ENCODE measurements around the gene SNX5.
"Not testable (repeated sequence)": the region's sequence is repeated elsewhere in the genome, so short reads cannot be mapped to it uniquely, and the experiment has no call there.

SNX5 gene

GRCh38 chr20:17969278-17969883, 787 bp upstream of the SNX5 start:
- no peak for DNase-seq
- Mint-ChIP-seq H3K9me3 (no peaks in the 10 kb centered on the region), H3K27me3 (no peaks in the 10 kb centered on the region), H3K4me1 (peaks cover 57% of the 10 kb centered on the region), H3K27ac (peak overlapping the region; percentile 99), H3K4me3 (peak overlapping the region; percentile 89 to 93)
- ATAC-seq = peak; percentile 32

GRCh38 chr20:17967521-17968365, 851 bp downstream of the SNX5 start:
- H3K4me3 Mint-ChIP-seq = peak overlapping the region; percentile 89 to 93
- ATAC-seq = no peak

GRCh38 chr20:17966432-17967310, 1.9 kb downstream of the SNX5 start:
- no peaks in the 10 kb centered on the region for H3K27me3 Mint-ChIP-seq
- ATAC-seq (no peak), DNase-seq (no peak)
- peaks cover 61% of the 10 kb centered on the region for H3K4me1 Mint-ChIP-seq
- H3K4me3 Mint-ChIP-seq = peak overlapping the region; percentile 89 to 93
- H3K27ac Mint-ChIP-seq = peak overlapping the region; percentile 95 to 99
- no peaks in the 10 kb centered on the region for H3K9me3 Mint-ChIP-seq

More at GRCh38 chr20:17967521-17968365, 851 bp downstream of the SNX5 start:
- DNase-seq = peak in 1 of 2 donors; percentile 17
- Mint-ChIP-seq H3K27ac (peak overlapping the region; percentile 95 to 99), H3K9me3 (no peaks in the 10 kb centered on the region), H3K4me1 (peaks cover 61% of the 10 kb centered on the region), H3K27me3 (no peaks in the 10 kb centered on the region)

- Mint-ChIP-seq H3K27me3 (no peaks in the 10 kb centered on the region), H3K4me1 (peaks cover 65% of the 10 kb centered on the region)
Observed at GRCh38 chr20:17965042-17965697, 3.4 kb downstream of the SNX5 start.

GRCh38 chr20:17964632-17965031, 4.0 kb downstream of the SNX5 start:
- Mint-ChIP-seq H3K4me3 (peak overlapping the region; percentile 89 to 93), H3K9me3 (no peaks in the 10 kb centered on the region), H3K4me1 (peaks cover 70% of the 10 kb centered on the region), H3K27me3 (no peaks in the 10 kb centered on the region), H3K27ac (peak overlapping the region in 1 of 2 donors; percentile 36)
- no peak for DNase-seq
- ATAC-seq = no peak

More at GRCh38 chr20:17965042-17965697, 3.4 kb downstream of the SNX5 start:
- no peak for DNase-seq
- H3K4me3 Mint-ChIP-seq = peak overlapping the region; percentile 89 to 93
- ATAC-seq = no peak
- H3K9me3 Mint-ChIP-seq = no peaks in the 10 kb centered on the region
- peak overlapping the region; percentile 89 to 99 for H3K27ac Mint-ChIP-seq

GRCh38 chr20:17964073-17964472, 4.5 kb downstream of the SNX5 start:
- Mint-ChIP-seq H3K9me3 (no peaks in the 10 kb centered on the region), H3K4me3 (peak overlapping the region; percentile 89 to 93), H3K27me3 (no peaks in the 10 kb centered on the region), H3K4me1 (peaks cover 76% of the 10 kb centered on the region), H3K27ac (peak overlapping the region in 1 of 2 donors; percentile 12)
- DNase-seq = no peak
- no peak for ATAC-seq

- H3K27me3 Mint-ChIP-seq = no peaks in the 10 kb centered on the region
- no peak for ATAC-seq
Observed at GRCh38 chr20:17963114-17963897, 5.3 kb downstream of the SNX5 start.

GRCh38 chr20:17961587-17961940, 7.0 kb downstream of the SNX5 start:
- Mint-ChIP-seq H3K27ac (no peak overlapping the region), H3K4me3 (peak overlapping the region; percentile 29 to 51), H3K4me1 (peaks cover 89% of the 10 kb centered on the region), H3K9me3 (no peaks in the 10 kb centered on the region), H3K27me3 (no peaks in the 10 kb centered on the region)
- DNase-seq (no peak), ATAC-seq (no peak)

More at GRCh38 chr20:17963114-17963897, 5.3 kb downstream of the SNX5 start:
- peak overlapping the region; percentile 79 to 89 for H3K4me3 Mint-ChIP-seq
- DNase-seq = no peak
- no peaks in the 10 kb centered on the region for H3K9me3 Mint-ChIP-seq
- peaks cover 83% of the 10 kb centered on the region for H3K4me1 Mint-ChIP-seq
- H3K27ac Mint-ChIP-seq = peak overlapping the region in 1 of 2 donors; percentile 95

GRCh38 chr20:17960927-17961586, 7.5 kb downstream of the SNX5 start:
- peak overlapping the region; percentile 29 to 51 for H3K4me3 Mint-ChIP-seq
- ATAC-seq (peak; percentile 29), DNase-seq (no peak)
- H3K4me1 Mint-ChIP-seq = peaks cover 88% of the 10 kb centered on the region
- peak overlapping the region; percentile 40 to 56 for H3K27ac Mint-ChIP-seq
- no peaks in the 10 kb centered on the region for H3K27me3 Mint-ChIP-seq
- no peaks in the 10 kb centered on the region for H3K9me3 Mint-ChIP-seq

- H3K9me3 Mint-ChIP-seq, DNase-seq, H3K27me3 Mint-ChIP-seq, ATAC-seq: not testable (repeated sequence)
- Mint-ChIP-seq H3K27ac (peak overlapping the region; percentile 40 to 67), H3K4me3 (peak overlapping the region; percentile 26 to 29), H3K4me1 (peaks cover 87% of the 10 kb centered on the region)
Observed at GRCh38 chr20:17960400-17960885, 8.2 kb downstream of the SNX5 start.

- Mint-ChIP-seq H3K27ac (peak overlapping the region in 1 of 2 donors; percentile 6), H3K4me3 (peak overlapping the region; percentile 10 to 53), H3K9me3 (no peaks in the 10 kb centered on the region), H3K27me3 (no peaks in the 10 kb centered on the region), H3K4me1 (peaks cover 84% of the 10 kb centered on the region)
- DNase-seq (no peak), ATAC-seq (peak; percentile 75)
Observed at GRCh38 chr20:17959257-17959627, 9.4 kb downstream of the SNX5 start.

- no peak overlapping the region for H3K27ac Mint-ChIP-seq
- peaks cover 83% of the 10 kb centered on the region for H3K4me1 Mint-ChIP-seq
- no peaks in the 10 kb centered on the region for H3K27me3 Mint-ChIP-seq
- ATAC-seq (no peak), DNase-seq (no peak)
- no peaks in the 10 kb centered on the region for H3K9me3 Mint-ChIP-seq
- H3K4me3 Mint-ChIP-seq = peak overlapping the region in 1 of 2 donors; percentile 24
Observed at GRCh38 chr20:17958373-17959256, 10.0 kb downstream of the SNX5 start.
